NCI-H345 treated with DMSO at 0.1 percent for 48 hours (cell line): Measurements from ENCODE around the gene CASZ1.

Source experiments
- DNase-seq: peaks from one replicate; lab custom pipeline; 2025; ENCODE audit not compliant: unreplicated experiment; lab: John Stamatoyannopoulos, UW

CASZ1 gene

DNA sequence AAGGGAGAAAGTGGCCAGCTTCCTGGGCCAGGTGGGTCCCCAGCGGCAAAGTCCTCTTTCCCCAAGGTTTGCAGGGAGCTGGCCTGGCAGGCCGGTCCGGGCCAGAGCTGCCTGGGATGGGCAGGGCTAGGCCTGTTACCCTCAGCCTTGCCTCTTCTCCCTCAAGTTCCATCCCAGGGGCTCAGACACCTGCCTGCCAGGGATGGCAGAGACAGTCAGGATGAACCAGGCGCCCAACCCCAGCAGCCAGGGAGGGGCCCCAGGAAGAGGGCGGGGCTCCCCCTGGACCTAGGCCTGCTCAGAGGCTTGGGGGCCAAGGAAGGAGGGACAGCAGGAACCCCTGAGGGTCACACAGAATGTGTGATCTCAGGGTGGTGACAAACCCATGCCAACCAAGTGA, 120.6 kb downstream of the CASZ1 start:
- DNase-seq: no peak

DNA sequence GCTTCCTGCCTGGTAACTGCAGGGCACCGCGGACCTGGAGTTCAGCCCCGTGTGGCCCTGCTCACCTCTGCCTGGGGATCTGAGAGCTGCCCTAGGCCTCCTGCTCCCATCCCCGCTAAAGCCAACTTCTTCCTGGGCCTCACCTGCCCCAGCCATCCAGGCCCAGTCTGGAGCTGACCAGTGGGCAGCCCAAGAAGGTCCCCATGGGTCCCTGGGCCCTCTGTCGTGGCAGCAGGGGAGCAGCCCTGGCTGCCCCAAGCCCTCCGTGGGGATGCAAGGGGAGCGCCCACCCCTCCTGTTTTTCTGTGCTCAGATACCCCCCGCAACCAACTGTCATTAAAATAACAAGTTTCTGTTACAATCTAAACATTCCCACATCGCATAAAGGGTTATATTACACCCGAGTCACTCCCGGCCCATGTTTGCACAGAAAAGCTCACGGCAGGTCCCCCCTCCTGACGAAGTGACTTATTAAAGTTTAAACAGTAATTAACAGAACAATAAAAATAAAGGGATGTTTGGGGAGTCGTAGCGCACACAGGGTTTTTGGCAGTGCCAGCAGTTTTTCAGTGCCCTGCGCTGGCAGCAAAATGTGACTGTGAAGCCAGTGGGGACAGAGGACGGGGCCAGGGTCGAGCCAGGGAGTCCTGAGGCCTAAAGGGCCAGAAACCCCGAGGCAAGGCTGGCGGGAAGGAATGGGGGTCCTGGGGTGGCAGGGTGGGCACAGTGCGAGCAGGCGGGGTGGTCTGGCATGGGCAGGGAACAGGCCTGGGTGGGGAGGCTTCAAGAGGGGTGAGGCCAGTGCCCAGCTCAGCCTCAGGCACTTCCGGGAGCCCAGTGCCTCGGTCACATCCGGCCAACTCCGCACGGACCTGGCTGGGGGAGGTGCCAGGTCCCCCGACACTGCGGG, 121.5 kb downstream of the CASZ1 start:
- DNase-seq: no peak

DNA sequence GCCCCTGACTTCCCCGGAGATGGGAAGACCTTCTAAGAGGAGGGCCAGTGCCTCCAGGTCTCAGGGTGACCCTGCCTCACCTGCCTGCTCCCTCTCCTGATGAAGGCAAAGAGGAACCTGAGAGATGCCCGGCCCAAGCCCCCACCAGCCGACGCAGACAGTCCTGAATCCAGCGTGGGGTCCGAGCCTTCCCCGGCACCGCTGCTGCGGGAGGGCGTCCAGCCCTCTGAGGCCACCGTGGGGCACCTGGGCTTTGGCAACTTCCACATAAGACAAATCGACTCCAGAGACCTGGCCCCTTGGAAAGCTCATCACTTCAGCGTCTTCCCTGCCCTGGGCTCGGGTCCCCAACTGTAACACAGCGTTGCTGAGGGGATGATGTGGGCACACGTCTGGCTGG, 122.2 kb downstream of the CASZ1 start:
- no peak for DNase-seq

GRCh38 chr1:10673109-10673711, 123.2 kb downstream of the CASZ1 start:
- no peak for DNase-seq

GRCh38 chr1:10672343-10673050, 123.9 kb downstream of the CASZ1 start:
- DNase-seq: no peak

DNA sequence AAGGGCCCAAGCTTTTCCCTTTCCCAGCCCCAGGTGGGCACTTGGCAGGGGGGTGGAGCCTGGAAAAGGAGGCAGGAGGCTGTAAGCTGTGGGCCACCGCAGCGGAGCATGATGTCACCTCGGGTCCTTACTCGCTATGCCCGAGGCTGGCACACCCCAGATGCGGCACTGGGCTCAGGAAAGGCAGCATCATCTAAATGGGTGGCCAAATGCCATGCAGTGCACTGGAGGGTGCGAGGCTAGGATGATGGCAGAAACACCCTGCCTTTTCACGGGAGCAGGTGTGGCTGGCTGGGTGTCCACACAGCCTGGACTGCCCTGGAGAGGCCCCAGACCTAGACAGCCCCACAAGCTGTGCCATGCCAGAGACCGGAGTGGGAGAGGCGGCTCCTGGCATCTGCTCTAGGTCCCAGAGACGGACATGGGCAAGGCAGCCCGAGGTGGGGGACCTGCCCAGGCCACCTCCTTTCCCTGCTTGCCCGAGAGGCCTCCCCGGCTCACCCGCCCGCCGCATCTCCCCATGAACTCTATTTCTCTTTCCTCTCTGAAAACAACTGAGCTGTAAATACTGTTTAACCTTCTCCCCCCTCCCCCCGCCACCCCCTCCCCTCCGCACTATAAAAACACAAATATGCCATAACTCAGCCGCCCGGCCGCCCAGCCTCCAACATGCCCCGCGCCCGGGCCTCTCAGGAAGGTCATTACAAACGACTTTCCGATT, 124.7 kb downstream of the CASZ1 start:
- DNase-seq: no peak

DNA sequence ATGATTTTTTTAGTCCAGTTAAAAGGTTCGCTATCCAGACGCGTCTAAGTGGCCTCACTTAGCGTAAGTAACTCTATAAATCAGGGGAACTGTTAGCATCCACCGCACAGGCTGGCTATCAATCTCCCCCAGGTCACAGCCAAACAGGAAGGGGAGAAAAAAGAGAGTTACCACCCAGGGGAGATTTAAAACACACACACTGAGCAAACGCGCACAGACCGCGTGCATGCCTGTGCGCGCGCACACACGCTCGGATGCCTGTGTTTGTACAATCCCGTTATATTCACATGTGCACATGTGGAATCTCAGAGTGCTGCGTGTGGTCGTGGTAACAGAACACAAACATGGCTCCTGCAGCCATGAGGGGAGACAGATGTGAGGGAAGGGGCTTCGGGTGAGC, 125.4 kb downstream of the CASZ1 start:
- no peak for DNase-seq

DNA sequence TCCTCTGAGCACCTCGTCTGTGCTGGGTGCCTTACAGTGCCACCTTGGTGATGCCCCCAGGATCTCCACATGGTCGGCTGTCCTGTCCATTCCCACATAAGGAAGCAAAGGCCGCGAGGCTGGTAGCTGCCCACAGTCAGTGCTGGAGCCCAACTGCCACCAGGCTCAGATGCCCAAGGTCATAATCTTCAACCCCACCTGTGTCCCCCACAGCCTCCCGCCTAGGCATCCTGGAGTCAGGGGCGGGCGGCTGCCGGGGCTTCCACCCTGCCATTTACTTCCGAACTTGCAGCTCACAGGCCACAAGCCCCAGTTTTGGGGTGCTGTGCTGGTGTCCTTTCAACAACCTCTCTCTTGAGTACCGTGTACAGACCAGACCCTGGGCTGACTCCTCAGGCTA, 126.3 kb downstream of the CASZ1 start:
- no peak for DNase-seq

- DNase-seq: no peak
These were observed 126.9 kb downstream of the CASZ1 start for GRCh38 chr1:10669570-10669969.

DNA sequence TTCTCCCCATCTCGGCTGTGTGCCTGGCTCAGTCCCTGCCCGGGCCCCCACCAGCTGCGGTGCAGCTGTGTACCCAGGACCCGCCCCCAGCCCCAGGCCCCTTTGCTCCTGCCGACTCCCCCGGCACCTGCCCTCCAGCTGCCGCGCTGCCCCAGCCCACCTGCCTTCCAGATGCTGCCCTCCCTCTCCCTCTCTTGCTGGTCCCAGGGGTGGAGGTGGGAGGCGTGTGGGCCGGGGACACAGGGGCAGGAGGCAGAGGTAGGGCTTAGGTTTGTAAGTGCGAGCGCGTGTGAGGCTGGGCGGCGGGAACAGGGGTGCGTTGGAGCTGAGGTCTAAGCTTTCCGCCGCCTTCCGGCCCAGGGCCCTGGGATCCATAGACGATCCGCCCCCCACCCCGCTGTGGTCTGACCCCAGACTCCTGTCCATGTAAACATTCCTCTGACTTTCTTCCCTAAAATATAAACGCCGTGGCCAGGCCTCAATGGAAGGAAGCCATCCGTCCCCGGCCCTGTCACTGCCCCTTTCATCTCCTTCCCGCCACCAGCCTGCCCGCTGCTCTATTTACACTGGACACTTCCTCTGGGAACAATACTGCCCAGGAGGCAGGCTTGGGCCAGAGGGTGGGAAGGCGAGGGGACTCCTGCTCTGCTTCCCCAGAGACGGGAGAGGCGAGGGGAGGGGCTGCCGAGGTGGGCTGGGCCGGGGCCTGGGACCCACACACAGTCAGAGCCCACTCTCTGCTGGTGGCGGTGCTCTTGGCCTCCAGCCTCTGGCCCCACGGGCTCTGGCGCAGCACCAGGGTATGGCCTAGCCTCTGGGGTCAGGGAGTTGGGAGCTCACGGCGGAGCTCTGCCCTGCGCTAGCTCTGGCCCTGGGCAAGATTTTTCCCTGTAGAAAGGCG, 128.3 kb downstream of the CASZ1 start:
- DNase-seq: peak; percentile 36

DNA sequence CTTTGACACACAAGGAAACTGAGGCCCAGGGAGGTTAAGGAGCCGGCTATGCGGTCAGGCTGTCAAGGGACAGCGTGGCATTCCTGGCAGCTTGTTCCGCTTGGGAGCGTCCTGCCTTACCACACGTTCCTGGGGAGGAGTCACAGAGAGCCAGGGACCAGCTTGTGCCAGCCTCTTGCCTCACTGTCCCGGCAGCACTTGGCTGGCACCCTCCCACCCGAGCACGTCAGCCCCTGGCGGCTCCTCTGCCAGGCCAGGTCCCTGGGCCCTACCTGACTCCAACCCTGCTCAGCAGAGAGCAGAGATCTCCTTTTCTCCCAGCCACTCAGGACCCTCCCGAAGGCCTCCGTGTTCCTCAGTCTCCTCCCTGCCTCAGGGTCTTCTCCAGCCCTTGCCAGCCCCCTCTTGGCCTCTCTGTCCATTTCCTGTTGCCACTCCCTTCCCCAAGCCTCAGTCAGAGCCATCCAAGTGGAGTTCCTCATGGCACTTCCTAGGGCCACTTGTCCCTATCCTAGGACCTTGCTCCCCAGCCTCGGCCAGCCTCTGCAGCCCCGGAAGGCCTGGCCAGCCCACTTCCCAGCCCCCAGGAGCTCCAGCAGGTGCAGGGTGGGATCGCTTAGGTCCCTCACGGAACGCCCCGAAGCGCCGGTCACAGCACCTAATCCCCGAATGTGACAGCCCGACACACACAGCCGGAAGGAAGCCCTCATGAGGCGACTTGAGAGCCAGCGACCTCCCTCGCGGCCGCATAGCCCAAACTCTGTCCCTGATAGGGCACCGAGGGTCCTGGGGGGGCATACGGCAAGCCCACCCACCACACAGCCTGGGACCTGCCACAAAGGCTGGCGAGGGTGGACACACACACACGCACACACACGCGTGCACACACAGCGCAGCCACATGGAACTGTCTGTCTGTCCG, 130.3 kb downstream of the CASZ1 start:
- no peak for DNase-seq

- DNase-seq: no peak
These were observed 131.2 kb downstream of the CASZ1 start for GRCh38 chr1:10665226-10665625.

DNA sequence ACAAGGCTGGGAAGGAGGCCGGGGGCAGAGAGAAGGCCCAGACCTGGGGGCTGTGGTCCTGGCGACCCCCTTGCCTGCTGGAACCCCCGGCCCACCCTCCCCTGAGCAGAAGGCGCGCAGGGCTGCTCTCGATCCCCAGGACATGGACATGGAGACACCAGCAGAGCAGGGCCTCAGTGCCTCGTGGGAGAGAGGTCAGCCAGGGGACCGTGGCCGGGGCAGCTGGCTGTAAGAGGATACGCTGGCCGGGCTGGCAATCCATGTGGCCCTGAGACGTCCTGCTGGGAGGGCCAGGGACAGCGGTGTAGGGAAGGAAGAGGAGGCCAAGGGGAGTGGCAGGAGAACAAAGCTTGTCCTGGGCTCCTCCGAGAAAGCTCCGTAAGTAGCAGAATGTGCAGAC, 132.2 kb downstream of the CASZ1 start:
- DNase-seq: no peak

DNA sequence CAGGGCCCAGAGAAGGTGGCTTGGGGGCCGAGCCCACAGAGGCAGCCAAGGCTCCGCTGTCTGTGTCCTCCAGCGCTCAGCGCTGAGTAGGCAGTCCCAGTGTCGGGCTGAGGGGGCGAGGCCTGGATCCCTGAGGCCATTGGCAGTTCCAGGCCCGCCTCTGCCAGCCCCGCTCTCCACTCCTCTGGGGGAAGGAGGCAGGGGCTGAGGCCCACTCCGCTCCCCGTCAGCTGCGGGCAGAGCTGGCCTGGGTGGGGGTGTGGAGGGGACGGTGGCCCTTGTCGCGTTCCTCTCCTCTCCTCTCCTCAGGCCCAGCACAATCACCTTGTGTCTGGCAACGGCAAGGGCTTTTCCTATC, 132.8 kb downstream of the CASZ1 start:
- no peak for DNase-seq

DNA sequence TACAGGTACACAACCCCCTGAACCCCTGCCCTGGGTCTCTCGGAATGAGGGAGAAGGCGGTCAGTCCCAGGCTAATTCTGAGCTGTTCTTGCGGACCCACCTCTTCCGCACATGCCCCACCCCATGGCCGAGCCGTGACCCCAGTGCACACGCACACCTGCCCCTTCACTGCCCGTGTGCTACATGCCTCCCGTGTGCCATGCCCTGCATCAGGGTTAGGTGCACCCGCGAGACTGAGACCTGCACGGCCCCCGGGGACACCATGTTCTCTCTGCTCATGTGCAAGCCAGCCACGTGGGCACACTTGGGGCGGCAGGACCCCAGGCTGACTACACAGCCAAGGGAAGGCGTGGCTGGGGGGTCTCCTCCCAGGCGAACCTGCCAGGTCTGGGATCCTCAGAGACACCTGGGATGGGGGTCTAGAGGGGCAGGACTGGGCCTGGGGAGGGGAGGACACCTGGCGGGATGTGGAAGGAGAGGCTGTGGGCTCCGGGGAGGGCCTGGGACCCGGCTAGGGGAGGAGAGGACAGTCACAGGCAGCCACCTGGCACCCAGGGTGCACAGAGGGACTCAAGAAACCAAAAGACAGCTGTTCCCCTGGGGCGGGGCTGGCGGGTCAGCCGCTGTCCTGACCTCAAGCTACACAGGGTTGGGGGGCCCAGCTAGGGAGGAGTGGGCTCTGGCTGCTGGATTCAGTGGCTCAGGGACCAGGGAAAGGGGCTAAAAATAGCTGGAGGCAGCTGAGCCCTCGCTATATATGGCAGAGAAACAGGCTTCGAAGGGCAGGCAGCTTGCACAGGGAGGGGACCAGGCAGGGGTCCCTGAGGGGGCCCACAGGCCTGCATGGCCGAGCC, 133.4 kb downstream of the CASZ1 start:
- no peak for DNase-seq

DNA sequence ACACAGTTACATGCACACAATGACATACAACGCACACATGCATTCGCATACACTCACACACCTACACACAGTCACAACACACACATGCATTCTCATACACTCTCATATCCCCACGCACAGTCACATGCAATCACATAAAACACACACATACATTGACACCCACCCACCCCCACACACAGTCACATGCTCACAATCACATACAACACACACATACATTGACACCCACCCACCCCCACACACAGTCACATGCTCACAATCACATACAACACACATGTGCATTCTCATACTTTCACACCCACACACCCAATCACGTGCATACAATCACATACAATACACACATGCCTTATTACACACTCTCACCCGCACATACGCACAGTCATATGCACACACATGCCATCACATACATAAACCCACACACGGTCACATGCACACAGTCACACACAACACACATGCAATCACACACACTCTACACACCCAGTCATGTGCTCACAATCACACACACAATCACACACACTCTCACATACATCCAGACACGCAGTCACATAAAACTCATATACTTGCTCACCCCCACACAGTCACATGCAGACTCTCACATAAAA, 134.3 kb downstream of the CASZ1 start:
- DNase-seq: no peak

DNA sequence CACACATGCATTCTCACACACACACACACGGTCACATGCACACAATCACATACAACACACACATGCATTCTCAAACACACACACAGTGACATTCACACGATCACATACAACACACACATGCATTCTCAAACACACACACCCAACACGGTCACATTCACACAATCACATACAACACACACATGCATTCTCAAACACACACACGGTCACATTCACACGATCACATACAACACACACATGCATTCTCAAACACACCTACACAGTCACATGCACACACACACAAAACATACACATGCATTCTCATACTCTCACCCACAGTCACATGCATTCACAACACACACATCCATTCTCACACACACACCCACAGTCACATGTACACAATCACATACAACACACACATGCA, 135.0 kb downstream of the CASZ1 start:
- no peak for DNase-seq
